ENCODE data around the gene CCR3.

CCR3 gene

GRCh38 chr3:46258525-46258924 lies 16.3 kb downstream of the CCR3 start:
- Histone ChIP-seq H3K36me3 (ENCODE audit: insufficient read depth, insufficient read length, low read length) (no peaks in the 10 kb centered on the region), H3K27me3 (ENCODE audit: insufficient read depth, insufficient read length) (no peaks in the 10 kb centered on the region), H3K4me1 (ENCODE audit: insufficient read depth, insufficient read length) (no peaks in the 10 kb centered on the region), H3K9me3 (ENCODE audit: insufficient read depth, low read length) (peaks cover 6% of the 10 kb centered on the region), H3K9ac (ENCODE audit: insufficient read length, low read depth) (no peak overlapping the region), H3K4me3 (ENCODE audit: insufficient read length, low read depth) (no peak overlapping the region)
- DNase-seq (ENCODE audit: low read depth, low spot score), result no peak
- TF ChIP-seq YY1 (IDR thresholded peaks at IDR 0.05; ENCODE audit: insufficient read depth, insufficient read length), result no peak
- TF ChIP-seq SUZ12 (IDR thresholded peaks at IDR 0.05; ENCODE audit: extremely low read depth, insufficient read depth, insufficient read length), result no peak
- no peak for TF ChIP-seq ZNF274 (IDR thresholded peaks at IDR 0.05; ENCODE audit: low read depth, low read length)

DNA sequence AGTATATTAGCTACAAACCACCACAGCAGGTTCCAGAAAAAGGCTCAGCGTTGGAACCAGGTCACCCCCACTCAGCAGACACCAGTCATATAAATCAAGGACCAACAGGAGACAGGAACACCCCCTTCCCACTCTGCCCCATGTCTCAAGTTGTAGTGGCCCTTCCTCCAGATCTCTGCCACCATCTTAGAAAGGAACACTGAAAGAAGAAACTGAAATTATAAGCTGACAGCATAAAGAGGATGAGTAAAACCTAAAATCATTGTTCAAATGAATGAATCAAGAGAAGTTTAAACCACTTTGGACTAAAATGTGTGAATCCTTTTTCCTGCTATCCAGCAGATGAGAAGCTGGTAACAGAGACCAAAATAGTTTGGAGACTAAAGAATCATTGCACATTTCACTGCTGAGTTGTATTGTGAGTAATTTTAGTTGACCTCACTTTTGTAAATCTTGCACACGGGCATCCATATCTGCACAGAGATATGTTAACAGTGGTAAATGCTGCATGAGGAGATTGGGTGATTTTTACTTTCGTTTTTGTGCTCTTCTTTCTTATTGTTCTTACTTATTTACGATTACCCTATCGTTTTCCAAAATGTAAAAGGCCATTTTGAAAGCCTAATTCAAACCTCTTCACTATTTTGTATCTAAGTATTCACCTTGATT lies 19.8 kb downstream of the CCR3 start:
- Histone ChIP-seq H3K9ac (ENCODE audit: insufficient read length, low read depth) (no peak overlapping the region), H3K4me3 (ENCODE audit: insufficient read length, low read depth) (no peak overlapping the region), H3K27me3 (ENCODE audit: insufficient read depth, insufficient read length) (no peaks in the 10 kb centered on the region), H3K36me3 (ENCODE audit: insufficient read depth, insufficient read length, low read length) (no peaks in the 10 kb centered on the region), H3K4me1 (ENCODE audit: insufficient read depth, insufficient read length) (no peaks in the 10 kb centered on the region), H3K9me3 (ENCODE audit: insufficient read depth, low read length) (peaks cover 6% of the 10 kb centered on the region)
- DNase-seq (ENCODE audit: low read depth, low spot score), result no peak
- TF ChIP-seq YY1 (IDR thresholded peaks at IDR 0.05; ENCODE audit: insufficient read depth, insufficient read length), result no peak
- no peak for TF ChIP-seq ZNF274 (IDR thresholded peaks at IDR 0.05; ENCODE audit: low read depth, low read length)
- TF ChIP-seq SUZ12 (IDR thresholded peaks at IDR 0.05; ENCODE audit: extremely low read depth, insufficient read depth, insufficient read length), result no peak

- no peaks in the 10 kb centered on the region for H3K27me3 ChIP-seq (ENCODE audit: insufficient read depth, insufficient read length)
- no peaks in the 10 kb centered on the region for H3K4me1 ChIP-seq (ENCODE audit: insufficient read depth, insufficient read length)
- DNase-seq (ENCODE audit: low read depth, low spot score), result no peak
- no peak overlapping the region for H3K4me3 ChIP-seq (ENCODE audit: insufficient read length, low read depth)
- TF ChIP-seq SUZ12 (IDR thresholded peaks at IDR 0.05; ENCODE audit: extremely low read depth, insufficient read depth, insufficient read length), result no peak
- TF ChIP-seq YY1 (IDR thresholded peaks at IDR 0.05; ENCODE audit: insufficient read depth, insufficient read length), result no peak
- TF ChIP-seq ZNF274 (IDR thresholded peaks at IDR 0.05; ENCODE audit: low read depth, low read length), result no peak
- no peaks in the 10 kb centered on the region for H3K36me3 ChIP-seq (ENCODE audit: insufficient read depth, insufficient read length, low read length)
- H3K9ac ChIP-seq (ENCODE audit: insufficient read length, low read depth), result no peak overlapping the region
- H3K9me3 ChIP-seq (ENCODE audit: insufficient read depth, low read length), result peaks cover 6% of the 10 kb centered on the region
Measured at GRCh38 chr3:46264002-46264401, 21.7 kb downstream of the CCR3 start.

DNA sequence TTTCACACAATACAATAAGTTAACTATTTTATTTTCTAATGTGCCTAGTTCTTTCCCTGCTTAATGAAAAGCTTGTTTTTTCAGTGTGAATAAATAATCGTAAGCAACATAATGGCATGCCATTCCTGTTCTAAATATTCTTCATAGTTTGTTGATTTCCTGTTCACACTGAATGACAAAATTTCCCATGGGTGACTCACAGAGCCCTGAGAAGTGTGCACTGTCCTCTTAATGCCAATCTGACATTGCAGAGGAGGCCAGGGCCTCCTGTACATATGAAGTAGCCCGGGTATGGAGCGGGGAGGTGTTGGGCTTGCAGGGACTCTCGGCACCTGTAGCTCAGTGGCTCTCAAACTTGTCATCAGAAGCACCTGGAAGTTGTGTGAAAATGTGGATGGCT lies 24.3 kb downstream of the CCR3 start:
- no peak for DNase-seq (ENCODE audit: low read depth, low spot score)

GRCh38 chr3:46269556-46269955 lies 27.3 kb downstream of the CCR3 start:
- Histone ChIP-seq H3K4me1 (ENCODE audit: insufficient read depth, insufficient read length) (no peaks in the 10 kb centered on the region), H3K9me3 (ENCODE audit: insufficient read depth, low read length) (peaks cover 6% of the 10 kb centered on the region; the same call in 1 of the 2 replicates), H3K36me3 (ENCODE audit: insufficient read depth, insufficient read length, low read length) (no peaks in the 10 kb centered on the region), H3K27me3 (ENCODE audit: insufficient read depth, insufficient read length) (no peaks in the 10 kb centered on the region), H3K4me3 (ENCODE audit: insufficient read length, low read depth) (no peak overlapping the region), H3K9ac (ENCODE audit: insufficient read length, low read depth) (no peak overlapping the region)
- TF ChIP-seq SUZ12 (IDR thresholded peaks at IDR 0.05; ENCODE audit: extremely low read depth, insufficient read depth, insufficient read length) (no peak), ZNF274 (IDR thresholded peaks at IDR 0.05; ENCODE audit: low read depth, low read length) (no peak), YY1 (IDR thresholded peaks at IDR 0.05; ENCODE audit: insufficient read depth, insufficient read length) (no peak)
- no peak for DNase-seq (ENCODE audit: low read depth, low spot score)

More for the DNA sequence above, 24.3 kb downstream of the CCR3 start:
- Histone ChIP-seq H3K9me3 (ENCODE audit: insufficient read depth, low read length) (peaks cover 6% of the 10 kb centered on the region; the same call in 1 of the 2 replicates), H3K9ac (ENCODE audit: insufficient read length, low read depth) (no peak overlapping the region), H3K4me3 (ENCODE audit: insufficient read length, low read depth) (no peak overlapping the region), H3K4me1 (ENCODE audit: insufficient read depth, insufficient read length) (no peaks in the 10 kb centered on the region), H3K27me3 (ENCODE audit: insufficient read depth, insufficient read length) (no peaks in the 10 kb centered on the region), H3K36me3 (ENCODE audit: insufficient read depth, insufficient read length, low read length) (no peaks in the 10 kb centered on the region)
- TF ChIP-seq ZNF274 (IDR thresholded peaks at IDR 0.05; ENCODE audit: low read depth, low read length) (no peak), SUZ12 (IDR thresholded peaks at IDR 0.05; ENCODE audit: extremely low read depth, insufficient read depth, insufficient read length) (no peak)

- H3K9ac ChIP-seq (ENCODE audit: insufficient read length, low read depth), result no peak overlapping the region
Measured at GRCh38 chr3:46270474-46270873, 28.2 kb downstream of the CCR3 start.

GRCh38 chr3:46271209-46271745 lies 29.0 kb downstream of the CCR3 start:
- H3K4me1 ChIP-seq (ENCODE audit: insufficient read depth, insufficient read length), result no peaks in the 10 kb centered on the region
- no peak for DNase-seq (ENCODE audit: low read depth, low spot score)
- no peak overlapping the region for H3K4me3 ChIP-seq (ENCODE audit: insufficient read length, low read depth)
- H3K27me3 ChIP-seq (ENCODE audit: insufficient read depth, insufficient read length), result no peaks in the 10 kb centered on the region
- TF ChIP-seq YY1 (IDR thresholded peaks at IDR 0.05; ENCODE audit: insufficient read depth, insufficient read length), result no peak
- no peak for TF ChIP-seq SUZ12 (IDR thresholded peaks at IDR 0.05; ENCODE audit: extremely low read depth, insufficient read depth, insufficient read length)
- TF ChIP-seq ZNF274 (IDR thresholded peaks at IDR 0.05; ENCODE audit: low read depth, low read length), result no peak
- peaks cover 6% of the 10 kb centered on the region; the same call in 1 of the 2 replicates for H3K9me3 ChIP-seq (ENCODE audit: insufficient read depth, low read length)
- no peak overlapping the region for H3K9ac ChIP-seq (ENCODE audit: insufficient read length, low read depth)
- no peaks in the 10 kb centered on the region for H3K36me3 ChIP-seq (ENCODE audit: insufficient read depth, insufficient read length, low read length)

More at GRCh38 chr3:46270474-46270873, 28.2 kb downstream of the CCR3 start:
- DNase-seq (ENCODE audit: low read depth, low spot score), result no peak
- Histone ChIP-seq H3K4me3 (ENCODE audit: insufficient read length, low read depth) (no peak overlapping the region), H3K4me1 (ENCODE audit: insufficient read depth, insufficient read length) (no peaks in the 10 kb centered on the region), H3K36me3 (ENCODE audit: insufficient read depth, insufficient read length, low read length) (no peaks in the 10 kb centered on the region), H3K9me3 (ENCODE audit: insufficient read depth, low read length) (peaks cover 6% of the 10 kb centered on the region; the same call in 1 of the 2 replicates), H3K27me3 (ENCODE audit: insufficient read depth, insufficient read length) (no peaks in the 10 kb centered on the region)
- TF ChIP-seq ZNF274 (IDR thresholded peaks at IDR 0.05; ENCODE audit: low read depth, low read length) (no peak), SUZ12 (IDR thresholded peaks at IDR 0.05; ENCODE audit: extremely low read depth, insufficient read depth, insufficient read length) (no peak), YY1 (IDR thresholded peaks at IDR 0.05; ENCODE audit: insufficient read depth, insufficient read length) (no peak)

Measured in NT2/D1 (cell line).